T1000 (cell line): ENCODE data around the gene NAP1L1.

Experiments
- DNase-seq: peaks from one replicate; lab custom pipeline; 2025; ENCODE audit warnings: mixed read lengths; lab: John Stamatoyannopoulos, UW

The NAP1L1 gene

GRCh38 chr12:76020731-76021672 lies 63.5 kb downstream of the NAP1L1 start:
- DNase-seq = peak; percentile 48

DNA sequence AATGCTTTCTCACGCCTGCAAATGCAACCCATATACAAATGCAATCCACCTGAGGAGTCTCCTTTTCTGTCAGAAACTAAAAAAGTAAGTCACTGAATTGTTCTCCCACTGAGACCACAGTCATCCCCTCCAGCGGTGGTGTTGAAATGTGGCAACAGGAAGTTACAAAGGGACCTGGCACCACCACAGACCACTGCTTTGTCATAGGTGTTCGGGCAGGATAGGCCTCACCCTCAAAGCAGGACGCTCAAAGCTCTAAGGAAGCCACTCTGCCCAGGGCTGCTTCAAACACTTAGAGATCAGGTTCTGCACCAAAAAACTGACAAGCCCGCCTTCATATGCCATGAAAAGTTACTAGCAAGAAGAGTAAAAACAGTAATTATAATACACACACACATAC lies 64.2 kb downstream of the NAP1L1 start:
- DNase-seq = peak; percentile 67

- no peak for DNase-seq
Measured at GRCh38 chr12:76018672-76019071, 65.8 kb downstream of the NAP1L1 start.

GRCh38 chr12:76018111-76018510 lies 66.4 kb downstream of the NAP1L1 start:
- DNase-seq = no peak

DNA sequence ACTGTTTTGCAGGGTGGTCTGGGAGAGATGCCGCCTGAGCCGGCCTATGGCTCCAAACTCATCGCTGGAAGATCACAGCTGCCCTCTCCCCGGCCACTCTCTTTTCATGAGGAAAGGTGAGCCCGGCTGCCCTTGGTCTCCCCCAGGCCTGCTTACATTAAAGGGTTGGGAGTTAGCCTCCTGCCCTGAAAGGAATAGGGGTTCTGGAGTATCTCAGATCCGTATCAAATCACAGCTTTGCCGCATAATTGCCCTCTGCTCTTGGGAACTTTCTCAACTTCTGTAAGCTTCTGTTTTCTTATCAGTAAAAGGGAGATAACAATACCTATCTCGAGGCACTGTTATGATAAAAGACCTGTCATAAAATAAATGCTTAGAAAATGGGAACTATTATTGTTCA lies 70.5 kb downstream of the NAP1L1 start:
- no peak for DNase-seq

DNA sequence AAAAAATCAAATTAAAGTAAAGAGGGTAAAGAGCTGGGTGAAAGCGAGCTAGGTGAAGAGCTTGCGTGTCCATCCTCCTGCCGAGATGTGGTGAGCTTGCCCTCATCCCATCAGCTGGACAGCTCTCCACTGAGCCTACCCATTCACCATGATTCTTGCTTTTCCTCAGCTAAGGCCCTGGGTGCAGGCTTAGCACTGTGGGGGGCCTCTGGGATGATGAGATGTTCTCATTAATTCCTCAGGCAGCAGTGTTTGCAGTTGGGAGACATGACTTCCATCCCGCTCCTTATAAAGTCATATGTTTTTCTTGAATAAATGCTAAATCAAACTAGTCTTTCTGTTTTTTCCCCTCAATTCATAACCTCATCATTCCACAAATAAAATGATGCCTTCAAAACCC lies 70.9 kb downstream of the NAP1L1 start:
- no peak for DNase-seq

GRCh38 chr12:76012644-76013043 lies 71.8 kb downstream of the NAP1L1 start:
- DNase-seq = no peak

GRCh38 chr12:76010732-76011458 lies 73.6 kb downstream of the NAP1L1 start:
- peak; percentile 31 for DNase-seq

DNA sequence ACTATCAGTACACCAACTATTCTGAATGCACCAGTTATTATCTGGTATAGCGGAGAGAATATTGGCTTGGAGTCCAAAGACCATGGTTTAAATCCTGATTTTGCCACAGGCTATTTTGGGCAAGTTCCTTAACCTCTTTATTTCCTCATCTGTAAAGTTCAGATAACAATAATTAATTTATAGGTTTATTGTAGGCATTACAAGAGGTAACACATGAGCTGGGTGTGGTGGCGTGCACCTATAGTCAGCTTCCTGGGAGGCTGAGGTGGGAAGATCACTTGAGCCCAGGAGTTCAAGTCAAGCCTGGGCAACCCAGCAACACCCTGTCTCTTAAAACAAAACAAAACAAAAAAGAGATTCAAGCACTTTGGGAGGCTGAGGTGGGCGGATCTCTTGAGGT lies 76.1 kb downstream of the NAP1L1 start:
- DNase-seq = no peak

DNA sequence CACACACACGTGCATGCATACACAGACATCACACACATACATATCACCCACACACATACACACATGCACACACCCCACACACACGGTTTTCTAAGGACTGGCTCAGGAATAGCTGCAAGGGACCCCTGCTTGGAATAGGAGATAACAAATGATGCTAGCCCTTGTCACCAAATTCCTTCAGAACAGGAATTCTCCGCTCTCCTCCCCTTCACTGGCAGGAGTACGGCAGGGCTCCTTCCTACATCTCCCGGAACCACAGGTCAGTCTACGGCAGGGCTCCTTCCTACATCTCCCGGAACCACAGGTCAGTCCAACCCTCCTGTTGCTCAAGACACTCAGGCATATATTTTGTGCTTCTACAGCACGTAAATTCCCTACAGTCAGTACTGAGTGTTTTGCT lies 76.8 kb downstream of the NAP1L1 start:
- no peak for DNase-seq

- no peak for DNase-seq
Measured at GRCh38 chr12:76006028-76006925, 78.2 kb downstream of the NAP1L1 start.

- no peak for DNase-seq
Measured at GRCh38 chr12:76003355-76003638, 81.2 kb downstream of the NAP1L1 start.

DNA sequence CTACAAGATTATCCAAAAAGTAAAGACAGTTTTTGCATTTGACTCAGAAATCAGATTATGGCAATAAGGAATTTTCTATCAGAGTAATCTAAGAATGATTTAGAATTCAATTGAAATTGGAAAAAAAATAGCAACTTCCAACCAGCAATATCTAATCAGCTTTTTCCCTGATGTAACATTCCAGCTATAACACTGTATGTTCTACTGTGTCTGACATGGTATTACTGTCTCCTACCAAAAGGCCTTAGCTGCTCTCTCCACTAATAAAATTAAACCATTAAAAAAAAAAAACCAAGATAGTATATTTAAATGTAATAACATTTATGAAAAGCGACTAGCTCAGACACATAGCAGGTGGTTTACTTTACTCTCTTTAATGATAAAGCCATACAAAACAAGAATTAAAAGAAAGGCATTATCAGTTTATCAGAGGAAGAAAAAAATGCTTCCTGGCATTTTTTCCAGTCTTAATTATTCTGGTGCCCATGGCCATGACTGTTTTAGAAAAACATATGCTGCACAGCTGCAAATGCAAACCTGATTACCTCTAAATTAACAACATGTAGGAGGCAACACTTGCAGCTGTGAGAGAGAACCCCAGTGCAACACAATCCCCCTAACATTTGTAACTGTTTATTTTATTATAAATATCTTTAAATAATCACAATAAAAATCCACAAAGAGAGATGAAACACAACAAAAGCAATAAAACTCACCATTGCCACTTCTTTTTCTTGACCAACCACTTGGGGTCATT lies 81.7 kb downstream of the NAP1L1 start:
- DNase-seq = no peak

DNA sequence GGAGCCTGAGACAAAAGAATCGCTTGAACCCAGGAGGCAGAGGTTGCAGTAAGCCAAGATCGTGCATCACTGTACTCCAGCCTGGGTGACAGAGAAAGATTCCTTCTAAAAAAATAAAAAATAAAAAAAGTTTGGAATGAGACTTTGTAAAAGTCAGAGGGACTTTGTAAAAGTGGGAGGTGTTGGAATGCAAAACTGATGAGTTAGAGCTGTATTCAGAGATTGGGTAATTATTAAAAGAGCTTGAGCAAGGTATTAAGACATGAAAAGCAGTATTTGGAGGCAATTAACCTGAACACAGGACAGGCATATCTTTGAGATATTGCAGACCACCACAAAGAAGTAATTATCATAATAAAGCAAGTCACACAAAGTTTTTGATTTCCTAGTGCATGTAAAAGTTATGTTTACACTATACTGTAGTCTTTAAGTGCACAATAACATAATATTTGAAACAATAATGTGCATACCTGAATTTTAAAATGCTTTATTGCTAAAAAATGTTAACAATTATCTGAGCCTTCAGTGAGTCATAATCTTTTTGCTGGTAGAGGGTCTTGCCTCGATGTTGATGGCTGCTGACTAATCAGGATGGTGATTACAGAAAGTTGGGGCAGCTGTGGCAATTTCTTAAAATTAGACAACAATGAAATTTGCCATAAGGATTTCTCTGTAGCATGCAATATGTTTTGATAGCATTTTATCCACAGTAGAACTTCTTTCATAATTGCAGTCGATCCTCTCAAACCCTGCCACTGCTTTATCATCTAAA lies 86.0 kb downstream of the NAP1L1 start:
- no peak for DNase-seq

DNA sequence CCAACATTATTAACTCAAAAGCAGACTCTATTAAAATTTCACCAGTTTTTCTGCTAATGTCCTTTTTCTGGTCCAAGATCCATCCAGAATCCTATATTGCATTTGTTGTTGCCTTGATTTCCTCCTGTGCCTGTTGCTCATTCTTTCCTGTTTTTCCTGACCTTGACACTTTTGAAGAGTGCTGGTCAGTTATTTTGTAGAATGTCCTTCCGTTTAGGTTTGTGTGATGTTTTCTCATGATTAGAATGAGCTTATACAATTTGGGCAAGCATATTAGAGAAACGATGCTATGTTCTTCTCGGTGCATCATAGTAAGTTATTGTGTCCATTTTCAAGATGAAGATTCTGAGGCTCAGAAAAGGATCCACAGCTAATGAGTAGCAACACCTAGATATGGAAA lies 86.8 kb downstream of the NAP1L1 start:
- no peak for DNase-seq

GRCh38 chr12:75996861-75997447 lies 87.5 kb downstream of the NAP1L1 start:
- DNase-seq = no peak

DNA sequence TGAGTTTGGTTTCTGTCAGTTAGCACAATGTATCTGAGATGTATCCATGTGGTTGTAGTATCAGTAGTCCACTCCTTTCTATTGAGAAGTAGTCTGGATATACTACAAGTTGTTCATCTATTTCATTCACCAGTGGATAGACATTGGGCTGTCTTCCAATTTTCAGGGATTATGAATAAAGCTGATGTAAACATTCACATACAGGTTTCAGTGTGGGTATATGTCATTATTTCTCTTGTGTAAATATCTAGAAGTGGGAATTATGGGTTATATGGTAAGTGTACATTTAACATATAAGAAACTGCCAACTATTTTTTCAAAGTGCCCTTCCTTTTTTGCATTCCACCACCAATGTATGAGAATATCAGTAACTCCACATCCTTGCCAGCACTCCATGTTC lies 88.8 kb downstream of the NAP1L1 start:
- no peak for DNase-seq

- no peak for DNase-seq
Measured at GRCh38 chr12:75994069-75994740, 90.3 kb downstream of the NAP1L1 start.

DNA sequence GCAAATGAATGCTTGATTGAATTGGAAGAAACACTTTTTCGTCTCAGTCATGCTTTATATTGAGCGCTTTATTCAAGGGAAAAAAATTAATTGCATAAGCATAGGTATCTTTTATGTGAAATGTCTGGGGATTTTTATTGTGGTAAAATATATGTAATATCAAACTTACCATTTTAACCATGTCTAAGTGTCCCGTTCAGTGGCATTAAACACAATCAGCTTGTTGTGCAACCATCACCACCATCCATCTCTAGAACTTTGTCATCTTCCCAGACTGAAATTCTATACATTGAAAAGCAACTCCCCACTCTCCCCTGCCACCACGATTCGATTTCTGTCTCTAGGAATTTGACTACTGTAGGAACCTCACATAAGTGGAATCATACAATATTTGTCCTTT lies 92.7 kb downstream of the NAP1L1 start:
- no peak for DNase-seq
